HepG2 (cell line): ENCODE data around the gene TBXAS1. TPM values are rescaled to one million over a fixed set of nuclear protein-coding genes. Genes with fewer than 3 reads are reported as not detected.

Experiments
- CBX5 ChIP-seq: sonication (generic); formaldehyde crosslinking; IDR thresholded peaks from 2 replicates; pipeline ENCODE4 v1.4.0; 2020; ENCODE audit warnings: missing genetic modification reagents, borderline replicate concordance
- ETV6 ChIP-seq: sonication (generic); formaldehyde crosslinking; conservative IDR thresholded peaks from 2 replicates; pipeline ENCODE4 v1.4.0; 2020; ENCODE audit warnings: missing genetic modification reagents
- MLXIP ChIP-seq: sonication (generic); formaldehyde crosslinking; IDR thresholded peaks from 2 replicates; pipeline ENCODE4 v1.9.0; 2021; ENCODE audit warnings: missing genetic modification reagents, borderline replicate concordance
- PHF21A ChIP-seq: sonication (generic); formaldehyde crosslinking; IDR thresholded peaks from 2 replicates; pipeline ENCODE4 v1.5.0; 2020; ENCODE audit warnings: mild to moderate bottlenecking, missing genetic modification reagents
- PRDM15 ChIP-seq: sonication (generic); formaldehyde crosslinking; IDR thresholded peaks from 2 replicates; pipeline ENCODE4 v1.4.0; 2020; ENCODE audit warnings: missing genetic modification reagents
- SP1 ChIP-seq, 2 experiments: fragments of 450-650 bp in 1 of 2; sonication (generic) in 1 of 2; formaldehyde crosslinking in 1 of 2; IDR thresholded peaks; 2 replicates each; pipeline versions ENCODE4 v1.4.0 to v1.6.1; 2016 to 2020; ENCODE audit warnings: missing genetic modification reagents in 1 of 2
- ZBED4 ChIP-seq: sonication (generic); formaldehyde crosslinking; IDR thresholded peaks from 2 replicates; pipeline ENCODE4 v1.4.0; 2020; ENCODE audit warnings: missing genetic modification reagents, borderline replicate concordance
- ZNF557 ChIP-seq: sonication (generic); formaldehyde crosslinking; IDR thresholded peaks from 2 replicates; pipeline ENCODE4 v1.4.0; 2020; ENCODE audit warnings: missing genetic modification reagents
- ZNF773 ChIP-seq: sonication (generic); formaldehyde crosslinking; IDR thresholded peaks from 2 replicates; pipeline ENCODE4 v1.4.0; 2020; ENCODE audit warnings: missing genetic modification reagents, borderline replicate concordance
- ZNF782 ChIP-seq: sonication (generic); formaldehyde crosslinking; IDR thresholded peaks from 2 replicates; pipeline ENCODE4 v1.4.0; 2020; ENCODE audit warnings: missing genetic modification reagents, mild to moderate bottlenecking, borderline replicate concordance
- polyA plus RNA-seq, 8 experiments: library from polyadenylated mRNA; depleted of rRNA in 3 of 8; stranded (reverse) in 7 of 8; unstranded in 1 of 8; fragments of >200 nt; fragmentation: Illumina TruSeq in 4 of 8; extraction: Trizol in 4 of 8; gene quantifications; 2 replicates each; pipeline versions ENCODE4 v1.2.1 to v1.2.3, GENCODE V29; 2011 to 2016; ENCODE audit warnings: low read depth in 4 of 8, missing spikeins in 1 of 8, mixed read lengths in 1 of 8; ENCODE audit not compliant: insufficient read depth in 1 of 8
- total RNA-seq, 5 experiments: library from RNA; depleted of rRNA; stranded (reverse); fragments of >200 nt; fragmentation: Illumina TruSeq; extraction: Trizol; gene quantifications; 2 replicates each; pipeline ENCODE4 v1.2.3, GENCODE V29; 2016; ENCODE audit warnings: low read depth in 1 of 5
- TF ChIP-seq, protein P1 (sequence below): sonication (generic); formaldehyde crosslinking; IDR thresholded peaks from 2 replicates; pipeline ENCODE4 v1.5.1; 2020; ENCODE audit warnings: missing genetic modification reagents, mild to moderate bottlenecking, borderline replicate concordance
- TF ChIP-seq, protein P2 (sequence below): sonication (generic); formaldehyde crosslinking; IDR thresholded peaks from 2 replicates; pipeline ENCODE4 v1.4.0; 2020; ENCODE audit warnings: missing genetic modification reagents

The TBXAS1 gene
- total and polyA plus RNA-seq, 2 of the 13 experiments (the other 11 are each of a cell fraction or from before 2014, with no cell fraction given), result 4.0 to 4.9 TPM

- TF ChIP-seq ZBED4 (CRISPR knock-in tag), result no peak
- TF ChIP-seq SP1 (IDR thresholded peaks at IDR 0.05), result no peak
- TF ChIP-seq SP1 (CRISPR knock-in tag; IDR thresholded peaks at IDR 0.05), result no peak
- TF ChIP-seq ETV6, result no peak
- TF ChIP-seq MLXIP (CRISPR knock-in tag), result no peak
- TF ChIP-seq, protein P1, sequence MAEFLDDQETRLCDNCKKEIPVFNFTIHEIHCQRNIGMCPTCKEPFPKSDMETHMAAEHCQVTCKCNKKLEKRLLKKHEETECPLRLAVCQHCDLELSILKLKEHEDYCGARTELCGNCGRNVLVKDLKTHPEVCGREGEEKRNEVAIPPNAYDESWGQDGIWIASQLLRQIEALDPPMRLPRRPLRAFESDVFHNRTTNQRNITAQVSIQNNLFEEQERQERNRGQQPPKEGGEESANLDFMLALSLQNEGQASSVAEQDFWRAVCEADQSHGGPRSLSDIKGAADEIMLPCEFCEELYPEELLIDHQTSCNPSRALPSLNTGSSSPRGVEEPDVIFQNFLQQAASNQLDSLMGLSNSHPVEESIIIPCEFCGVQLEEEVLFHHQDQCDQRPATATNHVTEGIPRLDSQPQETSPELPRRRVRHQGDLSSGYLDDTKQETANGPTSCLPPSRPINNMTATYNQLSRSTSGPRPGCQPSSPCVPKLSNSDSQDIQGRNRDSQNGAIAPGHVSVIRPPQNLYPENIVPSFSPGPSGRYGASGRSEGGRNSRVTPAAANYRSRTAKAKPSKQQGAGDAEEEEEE, result no peak
- no peak for TF ChIP-seq ZNF782 (CRISPR knock-in tag)
- TF ChIP-seq, protein P2, sequence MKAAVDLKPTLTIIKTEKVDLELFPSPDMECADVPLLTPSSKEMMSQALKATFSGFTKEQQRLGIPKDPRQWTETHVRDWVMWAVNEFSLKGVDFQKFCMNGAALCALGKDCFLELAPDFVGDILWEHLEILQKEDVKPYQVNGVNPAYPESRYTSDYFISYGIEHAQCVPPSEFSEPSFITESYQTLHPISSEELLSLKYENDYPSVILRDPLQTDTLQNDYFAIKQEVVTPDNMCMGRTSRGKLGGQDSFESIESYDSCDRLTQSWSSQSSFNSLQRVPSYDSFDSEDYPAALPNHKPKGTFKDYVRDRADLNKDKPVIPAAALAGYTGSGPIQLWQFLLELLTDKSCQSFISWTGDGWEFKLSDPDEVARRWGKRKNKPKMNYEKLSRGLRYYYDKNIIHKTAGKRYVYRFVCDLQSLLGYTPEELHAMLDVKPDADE (CRISPR knock-in tag), result no peak
- TF ChIP-seq ZNF557, result no peak
- TF ChIP-seq ZNF773 (CRISPR knock-in tag), result no peak
- no peak for TF ChIP-seq PHF21A (CRISPR knock-in tag)
- TF ChIP-seq CBX5 (CRISPR knock-in tag), result no peak
- TF ChIP-seq PRDM15 (CRISPR knock-in tag), result no peak
Observed at GRCh38 chr7:140048989-140049338, 219.9 kb downstream of the TBXAS1 start (continued).
